K562 (cell line): ENCODE data around the gene CLIP2. TPM values are rescaled to one million over a fixed set of nuclear protein-coding genes. Genes with fewer than 3 reads are reported as not detected.

Source experiments
- BDP1 ChIP-seq: IDR thresholded peaks from 3 replicates; pipeline ENCODE4 v1.6.1; 2011; ENCODE audit not compliant: insufficient read length, insufficient read depth
- ESRRB ChIP-seq: fragments of 250-450 bp; sonication (Bioruptor Pico); IDR thresholded peaks from 2 replicates; pipeline ENCODE4 v1.5.0; 2020; ENCODE audit warnings: mild to moderate bottlenecking, moderate library complexity, borderline replicate concordance
- FOXJ3 ChIP-seq: sonication (generic); formaldehyde crosslinking; IDR thresholded peaks from 2 replicates; pipeline ENCODE4 v1.4.0; 2020; ENCODE audit warnings: mild to moderate bottlenecking, missing genetic modification reagents
- FOXM1 ChIP-seq, 2 experiments: fragments of 450-650 bp in 1 of 2; sonication (generic) in 1 of 2; formaldehyde crosslinking in 1 of 2; IDR thresholded peaks; 2 replicates each; pipeline versions ENCODE4 v1.6.1 to v1.9.0; 2017 to 2022; ENCODE audit warnings: low read depth in 2 of 2, mild to moderate bottlenecking in 2 of 2, missing genetic modification reagents in 1 of 2, moderate library complexity in 1 of 2
- SMARCA5 ChIP-seq: fragments of 450-650 bp; IDR thresholded peaks from 2 replicates; pipeline ENCODE4 v1.6.1; 2016
- ZFP36 ChIP-seq: fragments of 150-350 bp; IDR thresholded peaks from 2 replicates; pipeline ENCODE4 v1.6.1; 2018; ENCODE audit warnings: low read length, low read depth; ENCODE audit not compliant: partially characterized antibody
- ZNF175 ChIP-seq: fragments of 200-800 bp; sonication (Bioruptor generic); IDR thresholded peaks from 2 replicates; pipeline ENCODE4 v1.6.1; 2016; ENCODE audit warnings: low read depth, mild to moderate bottlenecking, missing genetic modification characterization, missing compliant biosample characterization
- ZNF586 ChIP-seq: fragments of 450-650 bp; formaldehyde crosslinking; conservative IDR thresholded peaks from 2 replicates; pipeline ENCODE4 v1.4.0; 2020; ENCODE audit warnings: mild to moderate bottlenecking, moderate library complexity
- polyA plus RNA-seq, 8 experiments: library from polyadenylated mRNA; depleted of rRNA in 4 of 8; stranded (reverse) in 5 of 8; unstranded in 3 of 8; fragments of >200 nt; fragmentation: Nextera tagmentation in 2 of 8; fragmentation: Illumina TruSeq in 1 of 8; extraction: Ambion mirVana in 2 of 8; extraction: Trizol in 1 of 8; gene quantifications; 2 replicates each; pipeline versions ENCODE4 v1.2.1 to v1.2.3, GENCODE V29; 2011 to 2014; ENCODE audit warnings: inconsistent platforms in 1 of 8, missing spikeins in 1 of 8
- total RNA-seq, 7 experiments: library from RNA; depleted of rRNA in 6 of 7; stranded (reverse); fragments of >200 nt in 6 of 7; fragmentation: Illumina TruSeq in 2 of 7; extraction: Trizol in 2 of 7; gene quantifications; 2 replicates each; pipeline versions ENCODE4 v1.2.1 to v1.2.3, GENCODE V29; 2011 to 2021; ENCODE audit warnings: low replicate concordance in 1 of 7
- TF ChIP-seq, protein P1 (sequence below), 3 experiments: IDR thresholded peaks in 2 of 3; conservative IDR thresholded peaks in 1 of 3; 2 replicates each; pipeline ENCODE4 v1.5.1; 2011 to 2012; ENCODE audit warnings: low read length in 3 of 3, mild to moderate bottlenecking in 3 of 3, control low read depth in 2 of 3, improper control_type of control experiment in 1 of 3, inconsistent platforms in 1 of 3, low read depth in 1 of 3, mixed read lengths in 1 of 3, moderate library complexity in 1 of 3; ENCODE audit not compliant: insufficient read depth in 2 of 3
- TF ChIP-seq, protein P2 (sequence below): sonication (generic); formaldehyde crosslinking; IDR thresholded peaks from 2 replicates; pipeline ENCODE4 v1.8.1; 2023; ENCODE audit warnings: mild to moderate bottlenecking, missing genetic modification reagents

CLIP2 gene
- total and polyA plus RNA-seq, 9 of the 15 experiments (the other 6 are each of a cell fraction or from before 2014, with no cell fraction given): 0.07 to 5.4 (median 2.1) TPM

GRCh38 chr7:74403521-74404387, 114.5 kb downstream of the CLIP2 start (continued):
- TF ChIP-seq, protein P1, sequence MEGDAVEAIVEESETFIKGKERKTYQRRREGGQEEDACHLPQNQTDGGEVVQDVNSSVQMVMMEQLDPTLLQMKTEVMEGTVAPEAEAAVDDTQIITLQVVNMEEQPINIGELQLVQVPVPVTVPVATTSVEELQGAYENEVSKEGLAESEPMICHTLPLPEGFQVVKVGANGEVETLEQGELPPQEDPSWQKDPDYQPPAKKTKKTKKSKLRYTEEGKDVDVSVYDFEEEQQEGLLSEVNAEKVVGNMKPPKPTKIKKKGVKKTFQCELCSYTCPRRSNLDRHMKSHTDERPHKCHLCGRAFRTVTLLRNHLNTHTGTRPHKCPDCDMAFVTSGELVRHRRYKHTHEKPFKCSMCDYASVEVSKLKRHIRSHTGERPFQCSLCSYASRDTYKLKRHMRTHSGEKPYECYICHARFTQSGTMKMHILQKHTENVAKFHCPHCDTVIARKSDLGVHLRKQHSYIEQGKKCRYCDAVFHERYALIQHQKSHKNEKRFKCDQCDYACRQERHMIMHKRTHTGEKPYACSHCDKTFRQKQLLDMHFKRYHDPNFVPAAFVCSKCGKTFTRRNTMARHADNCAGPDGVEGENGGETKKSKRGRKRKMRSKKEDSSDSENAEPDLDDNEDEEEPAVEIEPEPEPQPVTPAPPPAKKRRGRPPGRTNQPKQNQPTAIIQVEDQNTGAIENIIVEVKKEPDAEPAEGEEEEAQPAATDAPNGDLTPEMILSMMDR (IDR thresholded peaks at IDR 0.05 in 2 of 3, conservative IDR thresholded peaks at IDR 0.05 in 1 of 3; ENCODE audit: insufficient read depth in 2 of 3, low read depth in 1 of 3, low read length in 3 of 3): peak in 2 of 3 experiments; percentile 20 to 40; a peak in 1 of 6 replicates
- TF ChIP-seq FOXJ3 (no peak), ZFP36 (peak; percentile 59), ESRRB (CRISPR knock-in tag) (no peak), BDP1 (no peak), SMARCA5 (peak; percentile 77), ZNF586 (CRISPR knock-in tag) (no peak), ZNF175 (CRISPR knock-in tag) (no peak), FOXM1 (IDR thresholded peaks at IDR 0.05; ENCODE audit: low read depth) (no peak), FOXM1 (CRISPR knock-in tag; IDR thresholded peaks at IDR 0.05; ENCODE audit: low read depth) (no peak)
- TF ChIP-seq, protein P2, sequence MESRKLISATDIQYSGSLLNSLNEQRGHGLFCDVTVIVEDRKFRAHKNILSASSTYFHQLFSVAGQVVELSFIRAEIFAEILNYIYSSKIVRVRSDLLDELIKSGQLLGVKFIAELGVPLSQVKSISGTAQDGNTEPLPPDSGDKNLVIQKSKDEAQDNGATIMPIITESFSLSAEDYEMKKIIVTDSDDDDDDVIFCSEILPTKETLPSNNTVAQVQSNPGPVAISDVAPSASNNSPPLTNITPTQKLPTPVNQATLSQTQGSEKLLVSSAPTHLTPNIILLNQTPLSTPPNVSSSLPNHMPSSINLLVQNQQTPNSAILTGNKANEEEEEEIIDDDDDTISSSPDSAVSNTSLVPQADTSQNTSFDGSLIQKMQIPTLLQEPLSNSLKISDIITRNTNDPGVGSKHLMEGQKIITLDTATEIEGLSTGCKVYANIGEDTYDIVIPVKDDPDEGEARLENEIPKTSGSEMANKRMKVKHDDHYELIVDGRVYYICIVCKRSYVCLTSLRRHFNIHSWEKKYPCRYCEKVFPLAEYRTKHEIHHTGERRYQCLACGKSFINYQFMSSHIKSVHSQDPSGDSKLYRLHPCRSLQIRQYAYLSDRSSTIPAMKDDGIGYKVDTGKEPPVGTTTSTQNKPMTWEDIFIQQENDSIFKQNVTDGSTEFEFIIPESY (CRISPR knock-in tag): peak; percentile 92
